NK-92 (cell line): ENCODE results near the gene CSRP3.

Source experiments
- DNase-seq: peaks from one replicate; lab custom pipeline; 2025; ENCODE audit not compliant: unreplicated experiment; lab: John Stamatoyannopoulos, UW

Gene CSRP3

DNA sequence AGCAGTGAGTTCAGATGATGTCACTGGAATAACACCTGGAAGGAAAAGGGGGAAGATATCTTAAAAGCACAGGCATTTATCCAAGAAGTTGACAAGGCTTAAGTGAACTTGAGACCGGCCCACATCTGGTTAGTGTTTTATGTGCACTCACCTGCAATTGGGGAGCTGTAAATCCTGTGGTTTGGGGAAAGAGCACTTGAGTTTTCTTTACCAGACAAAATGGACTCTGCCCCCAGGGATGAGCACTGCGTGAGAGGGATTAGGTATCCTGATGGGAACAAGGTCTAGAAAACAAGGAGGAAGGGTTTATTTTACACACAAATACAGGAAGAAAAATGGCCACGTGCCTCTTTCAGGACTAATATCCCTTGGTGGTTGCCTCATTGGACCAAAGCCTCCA, 23.8 kb upstream of the CSRP3 start:
- DNase-seq = no peak

DNA sequence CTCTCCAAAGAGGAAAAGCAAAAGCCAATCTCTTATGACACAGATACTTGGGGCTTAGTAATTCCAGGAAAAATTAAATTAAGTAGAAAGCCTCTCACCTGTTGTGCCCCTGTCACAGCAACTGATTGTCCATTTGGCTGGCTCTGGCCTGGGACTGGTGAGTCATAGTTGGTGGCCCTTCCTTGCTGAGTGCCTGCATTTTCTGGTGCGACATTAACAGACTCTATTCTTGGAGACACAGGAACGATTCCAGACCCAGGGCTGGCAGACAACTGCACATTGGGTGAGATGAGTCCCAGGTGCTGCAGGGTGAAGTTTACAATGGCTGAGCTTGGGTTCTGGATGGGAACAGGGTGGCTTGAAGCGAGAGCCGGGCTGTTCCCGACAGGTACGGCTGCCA, 23.3 kb upstream of the CSRP3 start:
- no peak for DNase-seq

DNA sequence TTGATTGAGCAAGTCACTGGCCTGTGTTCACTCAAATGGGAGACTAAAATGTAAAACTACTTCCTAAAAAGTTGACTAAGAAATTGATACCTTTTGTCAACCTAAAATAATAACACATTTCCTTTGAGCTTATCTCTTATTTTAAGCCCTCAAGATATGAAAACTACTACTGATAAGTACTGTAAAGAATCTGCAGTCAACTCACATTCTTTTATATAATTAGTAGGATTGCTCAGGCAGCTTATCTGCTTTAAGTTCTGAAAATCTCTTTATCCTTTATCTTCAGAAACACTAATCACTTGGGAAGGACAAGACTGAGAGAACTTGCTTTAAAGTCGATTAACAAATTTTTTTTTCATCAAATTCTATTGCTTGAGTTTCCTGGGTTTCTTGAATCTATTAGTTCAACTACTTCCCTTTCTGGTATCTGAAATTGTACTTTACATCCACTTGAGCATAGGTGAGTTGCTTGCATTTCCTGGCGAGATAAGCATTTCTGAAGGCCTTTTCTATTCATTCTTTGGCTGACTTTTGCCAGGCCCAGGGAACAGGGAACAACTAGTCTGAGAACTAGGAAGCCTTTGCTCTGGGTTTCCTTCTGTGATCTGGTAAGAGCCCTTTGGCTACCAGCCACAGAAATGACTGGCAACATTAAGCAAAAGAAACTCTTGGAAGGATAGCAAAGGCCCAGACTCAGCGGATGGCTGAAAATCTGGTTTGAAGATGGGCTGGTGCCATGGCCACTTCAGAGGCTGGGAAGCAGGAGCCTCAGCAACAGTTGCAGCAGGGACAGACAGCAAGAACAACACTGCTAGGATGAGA, 19.3 kb upstream of the CSRP3 start:
- DNase-seq = no peak

DNA sequence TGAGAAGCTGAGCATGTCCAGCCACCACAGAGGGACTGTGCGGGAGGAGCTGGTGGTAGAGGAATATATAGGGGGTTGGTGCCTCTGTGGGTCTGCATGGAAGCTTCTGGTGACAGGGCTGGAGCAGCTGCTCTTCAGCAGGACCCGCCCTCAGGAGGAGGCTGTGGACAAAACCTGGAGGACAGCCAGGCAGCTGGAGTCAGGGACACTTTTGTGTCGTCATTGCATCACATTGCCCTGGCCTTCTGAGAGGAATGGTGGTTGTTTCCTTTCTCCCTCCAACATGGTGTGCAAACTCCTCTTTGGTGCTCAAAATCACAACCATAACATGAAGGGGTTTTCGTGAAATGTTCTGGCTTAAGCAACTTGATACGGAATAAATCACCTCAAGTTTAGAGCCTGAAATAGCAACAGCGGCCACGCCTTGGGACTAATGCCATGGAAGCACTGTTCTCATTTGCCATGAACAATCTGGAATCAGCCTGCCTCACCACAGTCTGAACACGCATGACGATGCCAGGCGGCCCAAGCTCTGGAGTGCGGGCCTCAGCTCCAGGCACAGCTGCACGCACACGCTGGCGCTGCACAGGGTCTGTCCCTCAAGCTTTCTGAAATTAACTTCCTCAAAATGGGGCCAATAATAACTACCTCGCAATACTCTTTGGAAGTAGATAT, 17.1 kb upstream of the CSRP3 start:
- DNase-seq = no peak

DNA sequence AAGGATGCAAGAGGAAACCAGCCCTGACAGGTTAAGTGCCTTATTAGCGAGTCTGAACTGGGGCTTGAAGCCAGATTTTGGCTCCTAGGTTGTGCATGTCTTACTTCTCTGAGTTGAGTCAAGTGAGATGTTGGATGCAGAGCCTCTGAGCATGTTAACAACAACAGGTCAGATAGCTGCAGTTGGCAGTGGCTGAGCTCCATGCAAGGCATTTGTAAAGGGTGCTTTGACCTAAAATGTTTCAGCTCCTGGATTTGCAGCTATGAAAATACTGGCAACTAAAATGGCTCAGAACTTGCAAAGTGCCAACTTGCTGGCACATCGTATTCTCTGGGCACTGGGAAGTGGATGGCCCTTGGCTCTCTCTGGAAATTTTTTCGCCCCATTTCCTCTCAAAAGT, 16.4 kb upstream of the CSRP3 start:
- DNase-seq = no peak

DNA sequence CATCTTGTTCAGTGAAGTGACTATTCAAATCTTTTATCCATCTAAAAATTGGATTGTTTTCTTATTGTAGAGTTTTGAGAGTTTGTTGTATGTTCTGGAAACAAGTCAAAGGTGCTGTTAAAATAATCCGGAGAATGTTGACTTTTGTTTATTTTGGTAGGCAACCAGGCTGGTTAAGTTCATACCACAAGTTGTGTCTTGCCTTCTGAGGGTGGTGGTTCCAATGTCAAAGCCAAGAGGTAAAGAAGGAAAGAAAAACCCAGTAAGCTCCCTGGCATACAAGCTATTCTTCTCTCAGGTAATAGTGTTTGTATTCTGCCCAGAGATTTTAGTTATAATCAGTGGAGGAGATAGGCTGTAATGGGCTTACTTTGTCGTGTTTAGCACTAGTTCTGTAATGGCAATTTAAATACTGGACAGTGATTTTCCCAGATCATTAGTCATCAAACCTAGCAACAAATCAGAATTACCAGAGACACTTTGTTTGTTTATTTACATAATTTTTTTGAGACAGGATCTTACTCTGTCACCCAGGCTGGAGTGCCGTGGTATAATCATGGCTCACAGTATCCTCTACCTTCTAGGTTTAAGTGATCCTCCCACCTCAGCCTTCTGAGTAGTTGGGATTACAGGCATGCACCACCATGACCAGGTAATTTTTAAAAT, 15.1 kb upstream of the CSRP3 start:
- DNase-seq = no peak

DNA sequence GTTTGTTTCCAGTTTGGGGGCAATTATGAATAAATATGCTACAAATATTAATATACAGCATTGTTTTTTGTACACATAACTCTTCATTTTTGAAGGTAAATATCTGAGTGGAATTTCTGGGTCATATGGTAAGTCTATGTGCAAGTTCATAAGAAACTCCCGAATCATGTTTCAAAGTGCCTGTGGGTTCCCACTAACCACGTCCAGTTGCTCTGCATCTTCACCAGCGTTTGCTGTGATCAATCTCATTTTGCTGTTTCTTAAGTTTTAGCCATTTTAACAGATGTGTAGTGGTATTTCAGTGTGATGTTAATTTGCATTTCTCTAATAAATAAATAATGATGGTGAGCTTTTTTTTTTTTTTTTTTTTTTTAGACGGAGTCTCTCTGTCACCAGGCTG, 14.2 kb upstream of the CSRP3 start:
- DNase-seq = no peak

DNA sequence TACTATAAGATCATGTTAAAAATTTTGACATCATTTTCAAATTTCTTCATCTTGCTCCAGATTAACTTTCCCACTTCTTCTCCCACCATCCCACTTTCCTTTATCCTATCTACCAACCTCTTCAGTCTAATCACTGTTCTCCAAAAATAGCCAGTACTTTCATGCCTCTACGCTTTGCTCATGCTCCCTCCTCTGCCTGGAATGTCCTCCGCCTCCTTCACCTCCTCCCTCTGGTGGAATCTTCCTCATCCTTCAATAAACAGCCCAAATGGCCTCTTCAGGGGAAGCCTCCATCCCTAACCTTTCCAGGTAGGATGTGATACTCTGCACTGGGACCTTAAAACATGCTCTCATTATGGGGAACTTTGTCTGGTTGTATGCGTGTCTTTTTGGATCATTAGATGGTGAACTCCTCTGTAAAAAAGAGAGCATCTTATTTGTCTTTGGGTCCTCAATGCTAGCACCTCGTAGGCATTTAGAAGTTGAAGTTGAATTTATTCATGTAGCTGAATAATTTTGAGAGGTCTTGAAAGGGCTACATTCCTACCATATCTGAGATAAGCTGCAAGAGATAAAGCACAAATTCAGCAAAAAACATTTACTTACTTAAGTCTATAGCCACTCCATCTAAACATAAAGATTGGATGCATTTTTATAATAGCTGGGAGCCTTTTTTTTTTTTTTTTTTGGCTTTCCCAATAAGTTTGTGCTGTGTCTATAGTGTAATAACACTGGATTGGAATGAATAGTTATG, 8.0 kb upstream of the CSRP3 start:
- no peak for DNase-seq

DNA sequence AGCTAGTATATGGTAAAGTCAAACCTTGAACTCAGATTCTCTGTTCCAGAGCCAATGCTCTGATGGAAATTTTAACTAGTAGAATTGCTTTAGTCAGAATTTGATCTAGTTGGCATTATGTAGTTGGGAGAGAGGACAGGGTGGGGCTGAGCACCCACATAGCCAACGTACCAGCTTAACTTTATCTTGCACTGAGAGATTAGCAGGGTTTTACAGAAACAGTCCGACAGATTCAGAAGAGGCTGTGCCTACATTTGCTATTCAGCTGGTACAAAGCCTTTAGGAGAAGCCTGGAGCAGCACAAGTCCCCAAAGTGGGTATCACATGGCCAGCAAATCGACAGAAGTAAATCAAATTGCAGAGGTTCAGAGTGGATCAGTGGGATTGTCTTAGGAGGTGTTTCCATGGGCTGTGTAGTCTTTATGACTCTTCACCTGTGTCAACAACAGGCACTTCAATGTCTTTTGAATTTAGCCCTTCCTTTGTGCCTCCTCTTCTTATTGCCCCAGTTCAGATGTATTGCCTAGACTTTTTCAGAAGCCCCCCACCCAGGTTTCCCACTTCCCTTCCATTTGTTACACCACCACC, 7.3 kb upstream of the CSRP3 start:
- DNase-seq = no peak

DNA sequence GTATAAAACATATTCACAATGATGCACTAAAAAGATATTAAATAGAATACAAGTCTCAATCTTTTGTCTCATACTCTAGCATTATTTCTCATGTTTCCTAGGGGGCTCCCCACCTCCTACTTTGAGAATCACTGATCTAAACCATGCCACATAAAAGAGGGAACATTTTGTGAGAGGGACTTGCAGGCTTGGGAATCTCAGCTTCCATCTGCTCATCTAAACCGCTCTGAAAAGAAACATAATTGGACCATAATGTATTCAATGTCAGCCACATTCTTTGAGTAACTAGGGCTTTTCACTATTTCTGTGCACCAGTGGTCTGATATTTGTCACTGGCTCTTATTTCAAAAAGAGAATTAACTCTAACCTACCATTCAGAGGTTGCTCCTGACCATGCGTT, 6.4 kb upstream of the CSRP3 start:
- no peak for DNase-seq

DNA sequence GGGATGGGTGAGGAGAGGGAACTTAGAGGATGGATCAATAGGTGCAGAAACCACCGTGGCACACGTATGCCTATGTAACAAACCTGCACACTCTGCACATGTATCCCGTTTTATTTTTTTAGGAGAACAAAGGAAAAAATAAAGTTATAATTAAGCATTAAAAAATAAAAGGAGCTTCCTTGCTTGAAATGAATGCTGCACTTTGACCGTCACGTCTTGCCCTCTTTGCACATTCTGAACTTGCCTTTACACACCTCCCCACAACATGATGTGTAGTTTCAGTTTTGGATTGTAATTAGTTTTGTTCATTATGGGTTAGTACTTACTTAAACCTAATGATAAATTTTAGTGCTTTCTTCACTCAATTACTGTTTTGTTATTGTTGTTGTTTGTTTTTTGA, 3.1 kb upstream of the CSRP3 start:
- DNase-seq = no peak

DNA sequence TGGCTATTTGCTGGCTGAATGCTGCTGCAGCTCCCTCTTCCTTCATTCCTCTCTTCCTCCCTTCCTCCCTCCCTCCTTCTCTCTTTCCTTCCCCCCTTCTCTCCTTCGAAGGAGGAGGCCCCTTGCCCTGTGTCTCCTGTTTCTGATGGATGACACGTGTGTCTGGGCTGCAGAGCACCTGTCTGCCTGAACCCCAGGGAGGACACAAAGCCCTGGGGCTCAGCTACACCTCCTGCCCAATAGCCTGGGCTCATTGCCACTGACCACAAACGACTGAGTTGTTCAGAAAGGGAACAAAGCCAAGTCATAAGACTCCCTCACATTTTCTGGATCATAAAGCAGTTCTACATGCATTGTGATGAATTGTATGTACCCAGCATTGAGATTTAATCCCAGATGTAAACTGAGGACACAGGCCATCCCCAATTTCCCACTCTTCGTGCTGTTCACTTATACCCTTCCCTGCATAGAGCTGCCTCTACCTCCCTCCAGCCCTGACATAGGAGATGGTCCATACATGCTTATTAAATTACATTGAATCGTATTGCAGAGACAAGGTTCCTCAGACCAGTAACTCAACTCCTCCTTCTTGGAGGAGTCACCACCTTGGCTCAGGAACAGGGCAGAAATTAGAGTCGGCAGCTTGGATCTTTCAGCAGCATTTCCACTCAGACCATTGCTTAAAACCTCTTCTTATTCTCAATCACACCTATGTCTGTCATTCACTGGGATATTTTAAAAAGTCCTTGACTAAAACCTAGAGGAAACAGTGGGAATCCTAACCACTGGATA, 1.2 kb downstream of the CSRP3 start:
- no peak for DNase-seq

DNA sequence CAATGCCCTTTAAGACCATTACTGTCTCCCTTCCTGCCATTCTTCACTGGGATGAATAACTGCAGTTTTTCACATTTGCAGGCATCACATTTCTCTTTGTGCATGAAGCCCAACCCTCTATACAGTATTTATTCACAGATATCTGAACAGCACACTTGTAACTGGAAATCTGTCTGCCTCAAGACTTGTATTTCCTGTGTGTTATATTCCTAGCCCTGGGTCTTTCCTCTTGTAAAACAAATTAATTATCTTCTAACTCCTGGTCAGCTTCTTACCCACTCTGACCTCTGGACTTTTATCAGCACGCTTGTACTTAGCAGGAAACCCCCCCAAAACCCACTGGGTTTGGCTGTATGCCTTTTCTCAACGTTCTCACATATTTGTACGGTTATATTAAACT, 2.0 kb downstream of the CSRP3 start:
- no peak for DNase-seq

DNA sequence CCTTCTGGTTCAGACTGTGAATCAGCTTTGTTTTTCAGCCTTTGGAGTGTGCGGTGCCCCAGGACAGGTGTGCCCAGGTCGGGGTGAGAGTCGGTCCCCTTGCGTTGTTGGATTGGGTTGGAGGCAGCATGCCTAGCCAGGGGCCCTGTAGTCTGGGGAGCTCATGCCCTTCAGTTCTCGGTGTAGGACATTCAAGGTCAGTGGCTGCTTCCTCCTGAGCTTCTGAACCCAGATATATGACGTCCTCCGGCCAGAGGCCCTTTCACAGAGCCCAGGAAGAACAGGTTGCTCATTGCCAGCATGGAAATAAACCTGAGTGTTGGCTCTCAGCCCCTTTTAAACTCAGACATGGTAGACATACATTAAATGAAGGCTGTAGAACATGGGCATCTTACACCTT, 2.7 kb downstream of the CSRP3 start:
- no peak for DNase-seq

DNA sequence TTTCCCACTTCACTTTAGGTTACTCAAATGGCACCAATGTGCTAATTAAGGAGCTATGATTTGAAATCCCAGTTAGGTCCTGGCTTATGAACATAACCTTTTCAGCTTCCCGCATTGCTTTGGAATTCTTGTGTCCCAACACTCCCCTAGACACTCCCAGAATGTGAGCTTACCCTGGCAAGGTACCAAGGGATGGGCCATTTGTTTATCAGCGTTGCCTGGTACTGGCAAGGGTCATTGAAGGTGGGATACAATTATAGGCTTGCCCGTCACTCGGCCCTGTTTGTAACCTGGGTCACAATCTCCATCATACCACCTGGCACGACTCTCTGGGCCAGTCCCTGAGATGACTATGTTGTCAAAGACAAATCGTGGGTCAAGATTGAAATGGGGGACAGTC, 5.4 kb downstream of the CSRP3 start:
- no peak for DNase-seq

DNA sequence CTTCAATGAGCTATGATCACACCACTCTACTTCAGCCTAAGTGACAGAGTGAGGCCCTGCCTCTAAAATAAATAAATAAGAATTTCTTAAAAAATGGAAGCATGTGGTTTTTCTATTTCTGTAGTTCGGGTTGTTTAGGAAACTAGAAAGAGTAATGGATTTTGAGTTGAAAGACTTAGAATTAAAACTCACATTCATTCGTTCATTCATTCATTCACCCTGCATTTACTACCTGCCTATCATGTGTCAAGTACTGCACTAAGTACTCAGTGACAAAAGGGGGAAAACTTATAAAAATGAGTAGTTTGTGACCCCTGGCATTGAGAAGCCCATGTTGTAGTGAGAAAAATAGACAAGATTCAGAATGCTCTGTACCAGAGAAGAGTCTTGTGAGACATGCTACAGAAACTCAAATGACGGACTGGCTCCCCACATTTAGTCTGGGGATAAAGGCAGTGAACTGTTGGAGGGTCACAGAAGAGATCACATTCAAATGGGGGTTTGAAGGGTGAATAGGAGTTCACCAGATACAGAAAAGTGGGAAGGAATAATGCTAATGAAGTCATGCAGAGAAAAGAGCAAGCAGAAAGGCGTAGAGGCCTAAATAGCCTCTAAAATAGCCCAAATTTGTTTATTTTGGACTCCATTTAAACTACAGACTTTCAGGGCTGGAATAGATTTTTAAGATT, 7.0 kb downstream of the CSRP3 start:
- DNase-seq = no peak

DNA sequence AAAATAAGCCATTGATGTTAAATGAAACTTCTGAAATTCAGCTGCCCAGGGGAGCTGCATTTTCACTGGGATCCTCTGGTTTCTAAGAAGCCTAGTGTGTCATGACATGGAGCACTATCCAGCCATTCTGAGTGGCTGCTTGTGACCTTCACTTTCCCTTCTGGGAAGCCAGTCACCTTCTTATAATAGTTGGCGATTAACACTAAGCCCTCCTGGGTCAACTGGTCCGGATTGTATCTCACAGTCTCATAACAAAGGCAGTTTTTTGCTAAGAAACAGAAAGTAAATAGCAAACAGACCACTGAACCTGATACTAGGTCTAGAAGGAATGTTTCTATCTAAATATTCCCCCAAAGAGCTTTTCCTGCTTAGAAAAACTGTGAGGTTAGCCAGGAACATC, 7.9 kb downstream of the CSRP3 start:
- no peak for DNase-seq

DNA sequence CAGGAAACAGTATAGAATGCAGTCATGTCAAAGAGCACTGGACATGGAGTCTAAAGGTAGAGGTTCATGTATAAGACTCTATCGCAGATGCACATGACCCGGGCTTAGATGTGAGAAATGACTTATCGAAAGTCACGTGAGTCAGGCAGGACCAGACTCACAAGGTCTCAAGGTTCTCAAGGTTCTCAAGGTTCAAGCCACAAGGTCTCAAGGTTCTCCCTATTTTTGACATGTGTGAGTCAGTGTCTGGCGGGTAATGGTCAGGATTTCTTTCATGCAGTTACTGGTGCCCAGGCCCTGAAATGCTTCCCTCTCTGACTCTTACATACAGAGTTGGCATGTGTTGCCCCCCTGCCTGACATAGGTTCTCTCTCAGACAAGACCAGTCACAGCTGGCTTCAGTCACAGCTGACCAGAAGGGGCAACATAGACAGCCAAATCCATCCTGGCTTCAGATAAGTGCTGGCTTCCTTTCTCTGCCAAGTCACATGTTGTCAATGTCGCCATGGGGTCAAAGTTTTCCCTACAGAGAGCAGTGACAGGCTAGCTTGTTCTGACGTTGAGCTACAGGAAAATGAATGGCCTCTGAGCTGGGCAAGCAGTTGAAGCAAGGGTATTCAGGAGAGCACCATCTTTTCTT, 10.1 kb downstream of the CSRP3 start:
- no peak for DNase-seq

DNA sequence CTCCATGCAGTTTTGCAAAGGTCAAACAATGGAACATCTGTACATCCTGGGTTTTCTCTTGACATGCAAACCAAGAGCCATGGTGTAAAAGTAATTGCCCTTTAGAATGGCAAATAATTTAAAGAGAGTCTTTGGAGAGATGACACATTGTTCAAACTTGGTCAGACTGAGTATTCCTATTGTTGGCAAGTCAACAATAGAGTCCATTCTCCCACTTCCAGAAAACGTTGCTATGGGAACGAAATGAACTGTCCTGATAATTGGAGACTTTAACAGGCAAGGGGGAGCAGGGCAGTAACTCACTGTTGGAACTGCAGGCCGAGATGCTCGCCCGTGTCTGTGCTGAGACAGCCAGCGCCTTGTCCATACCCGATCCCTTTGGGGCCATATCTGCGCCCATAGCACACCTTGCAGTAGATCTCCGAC, 13.9 kb downstream of the CSRP3 start:
- DNase-seq = no peak
